HG03521 (cell line): Measurements from ENCODE around the gene ANKS6.

Source experiments
- ATAC-seq: cut with Tn5 transposase; IDR thresholded peaks from one replicate; pipeline ENCODE4 v1.9.1; 2021; ENCODE audit warnings: mild to moderate bottlenecking, moderate library complexity; ENCODE audit not compliant: unreplicated experiment

The ANKS6 gene

GRCh38 chr9:98793031-98793430 lies 3.3 kb downstream of the ANKS6 start:
- no peak for ATAC-seq

GRCh38 chr9:98791608-98792490 lies 4.5 kb downstream of the ANKS6 start:
- no peak for ATAC-seq

GRCh38 chr9:98790842-98791607 lies 5.3 kb downstream of the ANKS6 start:
- peak; percentile 52 for ATAC-seq

- no peak for ATAC-seq
Measured at GRCh38 chr9:98790134-98790841, 6.1 kb downstream of the ANKS6 start.

- no peak for ATAC-seq
Measured at GRCh38 chr9:98789483-98790133, 6.7 kb downstream of the ANKS6 start.

GRCh38 chr9:98787766-98788335 lies 8.5 kb downstream of the ANKS6 start:
- ATAC-seq = no peak

- ATAC-seq = no peak
Measured at GRCh38 chr9:98786750-98787510, 9.4 kb downstream of the ANKS6 start.

GRCh38 chr9:98784831-98785806 lies 11.2 kb downstream of the ANKS6 start:
- ATAC-seq = no peak

GRCh38 chr9:98783518-98784226 lies 12.7 kb downstream of the ANKS6 start:
- ATAC-seq = no peak

- ATAC-seq = no peak
Measured at GRCh38 chr9:98781588-98782383, 14.6 kb downstream of the ANKS6 start.

- no peak for ATAC-seq
Measured at GRCh38 chr9:98780059-98780749, 16.2 kb downstream of the ANKS6 start.

GRCh38 chr9:98778711-98779530 lies 17.4 kb downstream of the ANKS6 start:
- no peak for ATAC-seq

- no peak for ATAC-seq
Measured at GRCh38 chr9:98778251-98778650, 18.1 kb downstream of the ANKS6 start.

GRCh38 chr9:98777618-98778017 lies 18.7 kb downstream of the ANKS6 start:
- ATAC-seq = no peak

GRCh38 chr9:98775831-98776441 lies 20.4 kb downstream of the ANKS6 start:
- no peak for ATAC-seq
